K562 (cell line): ENCODE data around the gene CALR3.

Source experiments
- CREB1 ChIP-seq, 2 experiments: sonication (generic) in 1 of 2; formaldehyde crosslinking in 1 of 2; IDR thresholded peaks; 2 replicates each; pipeline versions ENCODE4 v1.6.1 to v1.8.0; 2012 to 2022; ENCODE audit warnings: inconsistent platforms in 1 of 2, mild to moderate bottlenecking in 1 of 2, missing genetic modification reagents in 1 of 2, moderate library complexity in 1 of 2
- FOSL1 ChIP-seq: fragments of 200-800 bp; sonication (Bioruptor generic); conservative IDR thresholded peaks from 2 replicates; pipeline ENCODE4 v1.6.1; 2016; ENCODE audit warnings: missing genetic modification characterization, missing compliant biosample characterization
- HNRNPK ChIP-seq: fragments of 200-400 bp; formaldehyde crosslinking; IDR thresholded peaks from one replicate; pipeline ENCODE4 v1.6.1; 2018; ENCODE audit warnings: mild to moderate bottlenecking, low read depth, low read length; ENCODE audit not compliant: poor library complexity, severe bottlenecking
- NONO ChIP-seq, 2 experiments: fragments of 200-400 bp in 1 of 2; fragments of 450-650 bp in 1 of 2; formaldehyde crosslinking in 1 of 2; IDR thresholded peaks; 2 replicates each; pipeline ENCODE4 v1.6.1; 2017; ENCODE audit warnings: low read depth in 2 of 2, mild to moderate bottlenecking in 2 of 2, moderate library complexity in 2 of 2, low read length in 1 of 2
- PHB2 ChIP-seq: fragments of 450-650 bp; IDR thresholded peaks from 2 replicates; pipeline ENCODE4 v1.6.1; 2017; ENCODE audit warnings: low read depth
- POLR2A ChIP-seq: fragments of 450-650 bp; conservative IDR thresholded peaks from 2 replicates; pipeline ENCODE4 v1.6.1; 2016
- TBL1XR1 ChIP-seq, 2 experiments: IDR thresholded peaks; 2 replicates each; pipeline ENCODE4 v1.6.1; 2012; ENCODE audit warnings: improper control_type of control experiment in 2 of 2, low read length in 2 of 2, mild to moderate bottlenecking in 1 of 2
- ZNF274 ChIP-seq: IDR thresholded peaks from 2 replicates; pipeline ENCODE4 v1.6.1; 2011; ENCODE audit warnings: low read depth, mild to moderate bottlenecking, low read length, moderate library complexity, borderline replicate concordance
- ZNF586 ChIP-seq: fragments of 450-650 bp; formaldehyde crosslinking; conservative IDR thresholded peaks from 2 replicates; pipeline ENCODE4 v1.4.0; 2020; ENCODE audit warnings: mild to moderate bottlenecking, moderate library complexity
- ZSCAN29 ChIP-seq: fragments of 450-650 bp; IDR thresholded peaks from 2 replicates; pipeline ENCODE4 v1.6.1; 2017
- TF ChIP-seq, protein P1 (sequence below), 3 experiments: IDR thresholded peaks in 2 of 3; conservative IDR thresholded peaks in 1 of 3; 2 replicates each; pipeline ENCODE4 v1.5.1; 2011 to 2012; ENCODE audit warnings: low read length in 3 of 3, mild to moderate bottlenecking in 3 of 3, control low read depth in 2 of 3, improper control_type of control experiment in 1 of 3, inconsistent platforms in 1 of 3, low read depth in 1 of 3, mixed read lengths in 1 of 3, moderate library complexity in 1 of 3; ENCODE audit not compliant: insufficient read depth in 2 of 3

- no peak for TF ChIP-seq POLR2A
- no peak for TF ChIP-seq FOSL1 (tag)
- no peak for TF ChIP-seq NONO (IDR thresholded peaks at IDR 0.05; ENCODE audit: low read depth in 2 of 2, low read length in 1 of 2)
- TF ChIP-seq PHB2 = no peak
- TF ChIP-seq TBL1XR1 (IDR thresholded peaks at IDR 0.05; ENCODE audit: low read length in 2 of 2) = no peak
- TF ChIP-seq, protein P1, sequence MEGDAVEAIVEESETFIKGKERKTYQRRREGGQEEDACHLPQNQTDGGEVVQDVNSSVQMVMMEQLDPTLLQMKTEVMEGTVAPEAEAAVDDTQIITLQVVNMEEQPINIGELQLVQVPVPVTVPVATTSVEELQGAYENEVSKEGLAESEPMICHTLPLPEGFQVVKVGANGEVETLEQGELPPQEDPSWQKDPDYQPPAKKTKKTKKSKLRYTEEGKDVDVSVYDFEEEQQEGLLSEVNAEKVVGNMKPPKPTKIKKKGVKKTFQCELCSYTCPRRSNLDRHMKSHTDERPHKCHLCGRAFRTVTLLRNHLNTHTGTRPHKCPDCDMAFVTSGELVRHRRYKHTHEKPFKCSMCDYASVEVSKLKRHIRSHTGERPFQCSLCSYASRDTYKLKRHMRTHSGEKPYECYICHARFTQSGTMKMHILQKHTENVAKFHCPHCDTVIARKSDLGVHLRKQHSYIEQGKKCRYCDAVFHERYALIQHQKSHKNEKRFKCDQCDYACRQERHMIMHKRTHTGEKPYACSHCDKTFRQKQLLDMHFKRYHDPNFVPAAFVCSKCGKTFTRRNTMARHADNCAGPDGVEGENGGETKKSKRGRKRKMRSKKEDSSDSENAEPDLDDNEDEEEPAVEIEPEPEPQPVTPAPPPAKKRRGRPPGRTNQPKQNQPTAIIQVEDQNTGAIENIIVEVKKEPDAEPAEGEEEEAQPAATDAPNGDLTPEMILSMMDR (IDR thresholded peaks at IDR 0.05 in 2 of 3, conservative IDR thresholded peaks at IDR 0.05 in 1 of 3; ENCODE audit: insufficient read depth in 2 of 3, low read depth in 1 of 3, low read length in 3 of 3) = no peak
- TF ChIP-seq HNRNPK = no peak
- no peak for TF ChIP-seq CREB1 (IDR thresholded peaks at IDR 0.05)
- no peak for TF ChIP-seq CREB1 (CRISPR knock-in tag; IDR thresholded peaks at IDR 0.05)
- no peak for TF ChIP-seq ZSCAN29
- no peak for TF ChIP-seq ZNF274
- TF ChIP-seq ZNF586 = no peak
Measured at GRCh38 chr19:16525751-16526481, 29.9 kb upstream of the CALR3 start.
